ENCODE measurements around the gene TRANK1.

The TRANK1 gene

GRCh38 chr3:36920884-36921567, 23.8 kb downstream of the TRANK1 start:
- no peak overlapping the region for H3K9ac ChIP-seq (ENCODE audit: low read length)
- H3K4me2 ChIP-seq (ENCODE audit: low read length, poor library complexity, severe bottlenecking) = no peak overlapping the region
- no peak overlapping the region for H3K4me3 ChIP-seq (ENCODE audit: insufficient read depth in 1 of 2, low read depth in 1 of 2, low read length in 2 of 2)
- H3K79me1 ChIP-seq (replicated peaks; ENCODE audit: low read length, poor library complexity, severe bottlenecking) = no peaks in the 10 kb centered on the region
- no peaks in the 10 kb centered on the region for H3K36me3 ChIP-seq (ENCODE audit: control insufficient read depth in 1 of 2, insufficient read depth in 2 of 2, low read depth in 1 of 2, low read length in 2 of 2)
- no peak overlapping the region for H3K14ac ChIP-seq (ENCODE audit: low read length in 2 of 2)
- no peak overlapping the region for H4K8ac ChIP-seq (ENCODE audit: low read length)
- H3K4me1 ChIP-seq (ENCODE audit: control insufficient read depth, insufficient read depth, low read depth, low read length) = no peaks in the 10 kb centered on the region
- H3K9me3 ChIP-seq (ENCODE audit: control insufficient read depth, low read length) = peaks cover 14% of the 10 kb centered on the region
- H3K27me3 ChIP-seq (ENCODE audit: control insufficient read depth in 1 of 2, insufficient read depth in 1 of 2, low read length in 2 of 2) = no peaks in the 10 kb centered on the region
- no peak overlapping the region for H2BK15ac ChIP-seq (ENCODE audit: low read depth, poor library complexity, severe bottlenecking)
- no peak overlapping the region for H2AFZ ChIP-seq (ENCODE audit: low read depth, low read length)
- no peak overlapping the region for H3K27ac ChIP-seq (ENCODE audit: low read length, poor library complexity, severe bottlenecking)
- no peak overlapping the region for H2BK5ac ChIP-seq (ENCODE audit: low read depth, low read length, poor library complexity, severe bottlenecking)
- H2BK12ac ChIP-seq (ENCODE audit: low read length in 2 of 2) = peak overlapping the region in 1 of 2 experiments; percentile 63
- H3K4ac ChIP-seq (ENCODE audit: low read depth in 1 of 2, low read length in 2 of 2) = no peak overlapping the region
- H4K91ac ChIP-seq (ENCODE audit: low read length) = no peak overlapping the region
- no peak for DNase-seq
- 93% methylated on average over 6 of the region's 7 CpGs for WGBS
- H3K18ac ChIP-seq (ENCODE audit: low read depth in 1 of 2, low read length in 2 of 2) = peak overlapping the region in 1 of 2 experiments; percentile 23
- H2AK5ac ChIP-seq (ENCODE audit: low read length, severe bottlenecking) = no peak overlapping the region
- H3K23ac ChIP-seq (ENCODE audit: low read length in 2 of 2) = no peak overlapping the region
- no peak overlapping the region for H2BK120ac ChIP-seq (ENCODE audit: low read depth, low read length)

- no peak overlapping the region for H3K27ac ChIP-seq (ENCODE audit: low read length, poor library complexity, severe bottlenecking)
- peaks cover 14% of the 10 kb centered on the region for H3K9me3 ChIP-seq (ENCODE audit: control insufficient read depth, low read length)
- no peak overlapping the region for H2AFZ ChIP-seq (ENCODE audit: low read depth, low read length)
- H3K14ac ChIP-seq (ENCODE audit: low read length in 2 of 2) = no peak overlapping the region
- H3K36me3 ChIP-seq (ENCODE audit: control insufficient read depth in 1 of 2, insufficient read depth in 2 of 2, low read depth in 1 of 2, low read length in 2 of 2) = no peaks in the 10 kb centered on the region
- no peak overlapping the region for H3K4ac ChIP-seq (ENCODE audit: low read depth in 1 of 2, low read length in 2 of 2)
- no peak overlapping the region for H3K4me3 ChIP-seq (ENCODE audit: insufficient read depth in 1 of 2, low read depth in 1 of 2, low read length in 2 of 2)
- H2BK15ac ChIP-seq (ENCODE audit: low read depth, poor library complexity, severe bottlenecking) = no peak overlapping the region
- H4K8ac ChIP-seq (ENCODE audit: low read length) = no peak overlapping the region
- no peak overlapping the region for H2BK5ac ChIP-seq (ENCODE audit: low read depth, low read length, poor library complexity, severe bottlenecking)
- WGBS = 60% methylated on average over 1 of the region's 4 CpGs
- H3K79me1 ChIP-seq (replicated peaks; ENCODE audit: low read length, poor library complexity, severe bottlenecking) = no peaks in the 10 kb centered on the region
- no peak overlapping the region for H3K23ac ChIP-seq (ENCODE audit: low read length in 2 of 2)
- no peaks in the 10 kb centered on the region for H3K4me1 ChIP-seq (ENCODE audit: control insufficient read depth, insufficient read depth, low read depth, low read length)
- H4K91ac ChIP-seq (ENCODE audit: low read length) = no peak overlapping the region
- no peak overlapping the region for H3K4me2 ChIP-seq (ENCODE audit: low read length, poor library complexity, severe bottlenecking)
- H2AK5ac ChIP-seq (ENCODE audit: low read length, severe bottlenecking) = no peak overlapping the region
- no peak for DNase-seq
- H3K18ac ChIP-seq (ENCODE audit: low read depth in 1 of 2, low read length in 2 of 2) = no peak overlapping the region
- H2BK120ac ChIP-seq (ENCODE audit: low read depth, low read length) = no peak overlapping the region
- no peak overlapping the region for H2BK12ac ChIP-seq (ENCODE audit: low read length in 2 of 2)
- no peak overlapping the region for H3K9ac ChIP-seq (ENCODE audit: low read length)
- no peaks in the 10 kb centered on the region for H3K27me3 ChIP-seq (ENCODE audit: control insufficient read depth in 1 of 2, insufficient read depth in 1 of 2, low read length in 2 of 2)
Observed at GRCh38 chr3:36919439-36920160, 25.3 kb downstream of the TRANK1 start.

- H3K4me3 ChIP-seq (ENCODE audit: insufficient read depth in 1 of 2, low read depth in 1 of 2, low read length in 2 of 2) = no peak overlapping the region
- no peak overlapping the region for H2BK120ac ChIP-seq (ENCODE audit: low read depth, low read length)
- H3K9me3 ChIP-seq (ENCODE audit: control insufficient read depth, low read length) = peaks cover 14% of the 10 kb centered on the region
- H3K14ac ChIP-seq (ENCODE audit: low read length in 2 of 2) = no peak overlapping the region
- no peaks in the 10 kb centered on the region for H3K4me1 ChIP-seq (ENCODE audit: control insufficient read depth, insufficient read depth, low read depth, low read length)
- H2AK5ac ChIP-seq (ENCODE audit: low read length, severe bottlenecking) = no peak overlapping the region
- H3K4me2 ChIP-seq (ENCODE audit: low read length, poor library complexity, severe bottlenecking) = no peak overlapping the region
- H3K18ac ChIP-seq (ENCODE audit: low read depth in 1 of 2, low read length in 2 of 2) = no peak overlapping the region
- H4K8ac ChIP-seq (ENCODE audit: low read length) = no peak overlapping the region
- 89% methylated on average over 1 of the region's 2 CpGs for WGBS
- H2AFZ ChIP-seq (ENCODE audit: low read depth, low read length) = no peak overlapping the region
- no peak overlapping the region for H3K4ac ChIP-seq (ENCODE audit: low read depth in 1 of 2, low read length in 2 of 2)
- H3K79me1 ChIP-seq (replicated peaks; ENCODE audit: low read length, poor library complexity, severe bottlenecking) = no peaks in the 10 kb centered on the region
- DNase-seq = no peak
- no peak overlapping the region for H2BK5ac ChIP-seq (ENCODE audit: low read depth, low read length, poor library complexity, severe bottlenecking)
- H2BK15ac ChIP-seq (ENCODE audit: low read depth, poor library complexity, severe bottlenecking) = no peak overlapping the region
- H3K9ac ChIP-seq (ENCODE audit: low read length) = no peak overlapping the region
- no peaks in the 10 kb centered on the region for H3K36me3 ChIP-seq (ENCODE audit: control insufficient read depth in 1 of 2, insufficient read depth in 2 of 2, low read depth in 1 of 2, low read length in 2 of 2)
- no peak overlapping the region for H4K91ac ChIP-seq (ENCODE audit: low read length)
- no peak overlapping the region for H3K27ac ChIP-seq (ENCODE audit: low read length, poor library complexity, severe bottlenecking)
- no peak overlapping the region for H3K23ac ChIP-seq (ENCODE audit: low read length in 2 of 2)
- no peak overlapping the region for H2BK12ac ChIP-seq (ENCODE audit: low read length in 2 of 2)
- no peaks in the 10 kb centered on the region for H3K27me3 ChIP-seq (ENCODE audit: control insufficient read depth in 1 of 2, insufficient read depth in 1 of 2, low read length in 2 of 2)
Observed at GRCh38 chr3:36918050-36918449, 26.8 kb downstream of the TRANK1 start.

- Histone ChIP-seq H3K14ac (ENCODE audit: low read length in 2 of 2) (no peak overlapping the region), H2AFZ (ENCODE audit: low read depth, low read length) (no peak overlapping the region), H3K27ac (ENCODE audit: low read length, poor library complexity, severe bottlenecking) (no peak overlapping the region), H3K9ac (ENCODE audit: low read length) (peak overlapping the region; percentile 35), H2BK15ac (ENCODE audit: low read depth, poor library complexity, severe bottlenecking) (no peak overlapping the region), H4K8ac (ENCODE audit: low read length) (peak overlapping the region; percentile 28), H3K23ac (ENCODE audit: low read length in 2 of 2) (no peak overlapping the region), H3K27me3 (ENCODE audit: control insufficient read depth in 1 of 2, insufficient read depth in 1 of 2, low read length in 2 of 2) (no peaks in the 10 kb centered on the region), H4K91ac (ENCODE audit: low read length) (no peak overlapping the region), H3K4me2 (ENCODE audit: low read length, poor library complexity, severe bottlenecking) (no peak overlapping the region), H3K9me3 (ENCODE audit: control insufficient read depth, low read length) (no peaks in the 10 kb centered on the region), H2AK5ac (ENCODE audit: low read length, severe bottlenecking) (no peak overlapping the region), H3K18ac (ENCODE audit: low read depth in 1 of 2, low read length in 2 of 2) (no peak overlapping the region), H3K79me1 (replicated peaks; ENCODE audit: low read length, poor library complexity, severe bottlenecking) (no peaks in the 10 kb centered on the region), H2BK120ac (ENCODE audit: low read depth, low read length) (no peak overlapping the region), H3K36me3 (ENCODE audit: control insufficient read depth in 1 of 2, insufficient read depth in 2 of 2, low read depth in 1 of 2, low read length in 2 of 2) (no peaks in the 10 kb centered on the region), H2BK5ac (ENCODE audit: low read depth, low read length, poor library complexity, severe bottlenecking) (no peak overlapping the region), H3K4me3 (ENCODE audit: insufficient read depth in 1 of 2, low read depth in 1 of 2, low read length in 2 of 2) (peak overlapping the region in 1 of 2 experiments; percentile 57), H2BK12ac (ENCODE audit: low read length in 2 of 2) (peak overlapping the region in 1 of 2 experiments; percentile 47), H3K4ac (ENCODE audit: low read depth in 1 of 2, low read length in 2 of 2) (no peak overlapping the region), H3K4me1 (ENCODE audit: control insufficient read depth, insufficient read depth, low read depth, low read length) (peaks cover 8% of the 10 kb centered on the region)
- DNase-seq = peak; percentile 93
- 58% methylated on average over 4 of the region's 4 CpGs for WGBS
Observed at GRCh38 chr3:36911990-36912804, 32.7 kb downstream of the TRANK1 start.
